ENCODE data around the gene KCNH2.

DNA sequence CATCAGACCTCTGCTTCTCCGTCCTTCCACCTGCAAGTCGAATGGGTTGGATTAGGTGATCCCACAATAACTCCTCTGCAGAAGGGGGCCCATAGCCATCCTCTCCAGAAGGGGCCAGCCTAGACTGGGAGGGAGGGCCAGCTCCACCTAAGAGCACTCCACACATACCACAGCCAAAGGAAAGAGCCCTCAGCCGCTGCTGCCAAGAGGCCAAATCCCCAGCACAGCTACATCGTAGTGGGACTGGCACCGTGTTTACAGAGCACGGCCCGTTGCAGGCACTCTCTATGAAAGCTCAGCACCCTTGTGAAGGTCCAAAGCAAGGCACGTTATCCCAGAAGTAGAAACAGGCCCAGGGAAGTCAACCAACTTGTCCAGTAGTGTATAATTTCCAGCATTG is 5.4 kb downstream of the KCNH2 start:
- TF ChIP-seq, protein P1, sequence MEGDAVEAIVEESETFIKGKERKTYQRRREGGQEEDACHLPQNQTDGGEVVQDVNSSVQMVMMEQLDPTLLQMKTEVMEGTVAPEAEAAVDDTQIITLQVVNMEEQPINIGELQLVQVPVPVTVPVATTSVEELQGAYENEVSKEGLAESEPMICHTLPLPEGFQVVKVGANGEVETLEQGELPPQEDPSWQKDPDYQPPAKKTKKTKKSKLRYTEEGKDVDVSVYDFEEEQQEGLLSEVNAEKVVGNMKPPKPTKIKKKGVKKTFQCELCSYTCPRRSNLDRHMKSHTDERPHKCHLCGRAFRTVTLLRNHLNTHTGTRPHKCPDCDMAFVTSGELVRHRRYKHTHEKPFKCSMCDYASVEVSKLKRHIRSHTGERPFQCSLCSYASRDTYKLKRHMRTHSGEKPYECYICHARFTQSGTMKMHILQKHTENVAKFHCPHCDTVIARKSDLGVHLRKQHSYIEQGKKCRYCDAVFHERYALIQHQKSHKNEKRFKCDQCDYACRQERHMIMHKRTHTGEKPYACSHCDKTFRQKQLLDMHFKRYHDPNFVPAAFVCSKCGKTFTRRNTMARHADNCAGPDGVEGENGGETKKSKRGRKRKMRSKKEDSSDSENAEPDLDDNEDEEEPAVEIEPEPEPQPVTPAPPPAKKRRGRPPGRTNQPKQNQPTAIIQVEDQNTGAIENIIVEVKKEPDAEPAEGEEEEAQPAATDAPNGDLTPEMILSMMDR (IDR thresholded peaks at IDR 0.05; ENCODE audit: poor library complexity), result no peak
- TF ChIP-seq EZH2 (IDR thresholded peaks at IDR 0.05; ENCODE audit: borderline replicate concordance) (no peak), EZH2phosphoT487 (IDR thresholded peaks at IDR 0.05; ENCODE audit: low read depth, severe bottlenecking, unreplicated experiment) (no peak)

All from hepatocyte (in vitro differentiated cells).